Activated gamma-delta T cell treated with anti-CD3 and anti-CD28 coated beads, Interleukin-2, amount 50 U/mL, for 16 hours (primary cell): ENCODE measurements around the gene ADGRF3.
"Not testable (repeated sequence)": the region's sequence is repeated elsewhere in the genome, so short reads cannot be mapped to it uniquely, and the experiment has no call there.

Source experiments
- DNase-seq: peaks from one replicate; pipeline ENCODE4 v3.0.0-alpha.2; 2020; ENCODE audit warnings: low read depth

ADGRF3 gene

DNA sequence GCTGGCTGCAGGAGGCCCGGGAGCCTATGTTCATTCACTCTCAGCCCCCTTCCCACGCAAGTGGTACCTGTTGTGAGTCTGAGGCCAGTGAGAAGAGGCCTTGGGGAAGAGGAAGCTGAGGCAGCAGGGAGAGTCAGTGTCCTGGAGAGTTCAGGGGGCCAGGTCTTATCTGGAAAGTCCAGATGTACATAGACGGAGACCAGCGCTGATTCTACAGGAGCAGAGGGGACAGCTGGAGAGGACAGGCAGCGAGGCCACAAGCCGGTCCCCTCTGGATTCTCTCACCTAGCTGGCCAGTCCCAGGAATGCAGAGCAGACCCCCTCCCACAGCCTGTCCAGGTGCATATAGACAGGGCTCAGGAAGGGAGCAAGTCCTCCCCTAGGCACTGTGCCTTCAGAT is 29.7 kb downstream of the ADGRF3 start:
- DNase-seq = no peak

DNA sequence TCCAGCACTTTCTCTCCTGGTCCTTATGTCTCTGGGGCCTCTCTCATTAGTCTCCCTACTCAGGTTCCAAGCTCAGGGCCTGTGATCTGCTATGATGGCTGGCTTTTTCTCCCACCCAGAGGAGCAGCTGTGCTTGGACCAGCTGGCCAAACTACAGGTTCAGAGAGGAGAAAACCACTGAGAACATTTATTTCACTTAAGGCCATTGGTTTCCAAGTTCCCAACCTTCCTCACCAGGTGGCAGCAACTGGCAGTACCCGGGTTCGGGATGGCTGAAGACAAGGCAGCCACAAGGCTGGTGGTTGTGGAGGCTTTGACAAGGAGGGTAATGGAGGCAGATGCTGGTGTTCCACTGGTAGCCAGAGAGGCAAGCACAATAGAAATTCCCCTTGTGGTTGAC is 30.5 kb downstream of the ADGRF3 start:
- DNase-seq = no peak

DNA sequence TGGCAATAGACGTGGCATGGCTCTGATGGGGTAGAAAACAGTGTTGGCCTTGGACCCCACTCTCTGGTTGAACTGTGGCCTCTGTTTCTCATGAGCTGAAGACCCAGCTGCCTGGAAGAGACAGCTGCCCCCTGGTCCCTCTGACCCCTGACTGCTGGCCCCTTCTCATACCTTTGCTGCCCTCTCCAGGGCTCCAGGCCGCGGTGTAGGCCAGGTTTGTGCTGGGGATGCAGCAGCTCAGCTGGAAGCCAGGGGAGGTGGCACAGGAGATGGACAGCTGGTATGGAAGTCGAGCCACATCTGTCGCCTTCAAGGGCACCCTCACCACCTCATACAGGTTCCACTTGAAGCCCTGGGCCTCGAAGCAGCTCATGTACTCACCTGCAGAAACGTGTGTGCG is 32.3 kb downstream of the ADGRF3 start:
- no peak for DNase-seq

DNA sequence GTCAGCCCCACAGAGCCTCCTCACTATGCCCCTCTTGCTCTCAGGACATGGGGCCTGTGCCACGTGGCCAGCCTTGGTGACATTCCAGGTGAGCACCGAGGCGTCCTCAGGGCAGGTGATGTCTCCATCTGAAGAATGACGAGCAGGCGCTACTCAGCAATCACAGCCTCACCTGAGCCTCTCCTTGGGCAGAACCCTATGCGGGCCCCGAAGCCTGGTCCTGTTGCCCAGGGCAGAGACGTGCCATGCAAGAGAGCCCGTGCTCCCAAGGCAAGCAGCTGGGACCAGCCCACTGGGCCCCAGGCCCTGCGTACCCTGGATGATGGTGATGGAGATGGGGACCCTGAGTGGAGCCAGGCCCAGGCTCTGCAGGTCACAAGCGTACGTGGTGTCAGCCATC is 33.1 kb downstream of the ADGRF3 start:
- DNase-seq = no peak

DNA sequence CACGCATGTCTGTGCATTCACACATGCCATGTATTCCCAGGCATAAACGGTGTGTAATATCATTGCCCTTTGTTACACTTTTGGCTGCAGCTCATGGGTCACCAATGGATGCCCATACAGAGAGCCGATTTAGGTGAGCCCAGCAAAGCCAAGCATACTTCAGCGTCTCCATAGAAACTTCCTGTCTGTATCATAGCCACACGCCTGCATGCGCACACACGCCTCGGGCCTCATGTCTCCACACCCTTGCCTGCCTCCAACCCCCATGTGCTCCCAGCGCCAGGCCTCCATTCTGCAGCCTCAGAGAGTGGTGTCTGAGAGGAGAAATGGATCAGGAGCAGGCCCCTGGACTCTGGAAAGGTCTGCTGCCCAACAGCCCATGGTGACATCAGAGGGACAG is 34.1 kb downstream of the ADGRF3 start:
- no peak for DNase-seq

DNA sequence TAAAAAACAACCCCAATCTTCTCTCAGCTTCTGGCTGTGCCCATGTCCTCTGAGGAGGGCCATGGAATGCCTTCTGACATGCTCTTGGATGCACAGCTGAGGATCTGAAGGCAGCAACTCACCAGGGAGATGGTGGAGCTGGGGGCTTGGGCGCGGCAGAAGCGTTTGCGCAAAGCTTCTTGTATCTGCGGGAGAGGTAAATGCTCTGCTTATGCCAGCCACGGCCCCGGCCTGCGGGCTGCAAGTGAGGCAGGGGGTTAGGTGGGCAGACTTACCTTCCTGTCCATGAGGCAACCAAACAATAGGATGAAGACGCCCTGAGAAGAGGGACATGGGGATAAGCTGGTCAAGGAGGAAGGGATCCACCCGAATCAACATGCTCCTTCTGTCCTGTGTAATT is 36.7 kb downstream of the ADGRF3 start:
- DNase-seq = no peak

DNA sequence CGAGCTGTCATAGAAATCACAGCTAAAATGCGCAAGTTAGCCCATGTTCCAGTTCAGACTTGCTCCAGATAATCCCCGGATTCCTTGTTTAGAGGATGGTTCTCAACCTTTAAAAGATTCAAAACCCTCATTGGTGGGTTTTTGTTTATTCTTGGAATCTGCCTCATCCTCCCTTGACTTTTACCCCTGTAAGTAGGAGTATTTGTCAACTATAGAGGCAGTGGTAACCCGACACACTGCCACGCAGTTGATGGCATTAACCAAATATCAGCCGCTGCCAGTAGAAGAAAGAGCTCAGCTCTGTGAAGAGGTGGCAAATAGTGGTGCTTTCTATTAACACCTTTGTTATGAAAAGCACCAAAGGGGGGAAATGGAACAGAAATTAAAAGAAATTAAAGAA is 41.0 kb downstream of the ADGRF3 start:
- no peak for DNase-seq

DNA sequence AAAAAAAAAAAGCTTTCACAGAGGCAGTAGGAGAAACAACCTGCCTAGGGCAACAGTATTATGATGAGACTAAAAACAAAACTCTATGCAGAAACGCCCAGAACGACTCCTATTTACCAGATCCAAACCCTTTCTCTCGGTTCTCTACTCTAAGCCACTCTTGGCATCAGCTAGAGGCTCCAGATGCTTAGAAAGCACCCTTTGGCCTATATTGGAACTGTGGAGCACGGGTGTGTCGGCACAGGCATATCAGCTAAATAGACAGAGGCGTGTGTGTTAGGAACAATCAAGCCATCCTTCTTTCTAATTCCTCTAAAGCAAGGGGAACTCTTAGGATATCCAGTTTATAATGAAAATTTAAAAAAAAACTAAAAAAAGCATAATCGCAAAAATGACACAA is 41.5 kb downstream of the ADGRF3 start:
- not testable (repeated sequence) for DNase-seq

DNA sequence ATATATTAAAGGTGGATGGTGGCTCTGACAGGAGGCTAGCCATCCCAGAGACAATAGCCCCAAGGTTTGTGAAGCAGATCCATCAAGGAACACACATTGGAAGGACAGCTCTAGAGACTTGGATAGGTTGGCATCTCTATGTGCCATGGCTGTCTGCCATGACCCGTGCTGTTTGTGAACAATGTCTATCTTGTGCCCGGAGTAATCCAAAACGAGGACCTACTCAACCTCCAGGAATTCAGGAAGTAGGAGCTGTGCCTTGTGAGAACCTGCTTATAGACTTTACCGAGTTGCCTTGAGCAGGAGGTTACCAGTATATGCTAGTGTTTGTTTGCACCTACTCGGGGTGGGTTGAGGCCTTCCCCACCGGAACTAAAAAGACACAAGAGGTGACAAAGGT is 43.7 kb downstream of the ADGRF3 start:
- DNase-seq = no peak

DNA sequence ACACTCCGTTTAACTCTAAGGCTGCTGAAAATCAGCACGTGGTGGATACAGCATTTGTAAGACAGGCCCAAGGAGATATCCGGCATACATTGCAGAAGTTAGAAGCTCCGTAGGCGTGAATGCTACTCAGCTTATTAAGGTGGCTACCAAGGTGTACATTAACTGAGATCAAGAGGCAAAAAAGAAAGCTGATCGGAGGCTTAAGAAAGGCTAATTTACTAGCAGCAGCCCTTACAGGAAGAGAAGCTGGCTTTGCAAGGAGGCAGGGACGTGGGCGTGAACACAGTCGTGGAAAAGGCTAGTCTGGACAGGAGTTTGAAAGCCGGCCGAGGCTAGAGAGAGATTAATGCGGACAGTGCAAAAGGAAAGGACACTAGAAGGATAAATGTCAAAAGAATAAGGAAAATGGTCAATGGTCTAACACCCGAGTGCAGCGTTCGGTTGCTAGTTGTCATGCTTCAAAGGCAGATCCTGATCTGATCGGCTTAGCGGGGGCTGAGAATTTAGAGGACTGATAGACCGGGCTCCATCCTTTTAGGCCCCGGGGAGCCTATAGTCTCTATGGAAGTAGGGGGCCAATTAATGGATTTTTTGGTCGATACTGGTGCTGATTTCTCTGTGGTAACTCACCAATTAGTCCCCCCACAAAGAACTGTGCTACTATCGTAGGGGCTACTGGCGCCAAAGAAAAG is 46.2 kb downstream of the ADGRF3 start:
- DNase-seq = no peak

DNA sequence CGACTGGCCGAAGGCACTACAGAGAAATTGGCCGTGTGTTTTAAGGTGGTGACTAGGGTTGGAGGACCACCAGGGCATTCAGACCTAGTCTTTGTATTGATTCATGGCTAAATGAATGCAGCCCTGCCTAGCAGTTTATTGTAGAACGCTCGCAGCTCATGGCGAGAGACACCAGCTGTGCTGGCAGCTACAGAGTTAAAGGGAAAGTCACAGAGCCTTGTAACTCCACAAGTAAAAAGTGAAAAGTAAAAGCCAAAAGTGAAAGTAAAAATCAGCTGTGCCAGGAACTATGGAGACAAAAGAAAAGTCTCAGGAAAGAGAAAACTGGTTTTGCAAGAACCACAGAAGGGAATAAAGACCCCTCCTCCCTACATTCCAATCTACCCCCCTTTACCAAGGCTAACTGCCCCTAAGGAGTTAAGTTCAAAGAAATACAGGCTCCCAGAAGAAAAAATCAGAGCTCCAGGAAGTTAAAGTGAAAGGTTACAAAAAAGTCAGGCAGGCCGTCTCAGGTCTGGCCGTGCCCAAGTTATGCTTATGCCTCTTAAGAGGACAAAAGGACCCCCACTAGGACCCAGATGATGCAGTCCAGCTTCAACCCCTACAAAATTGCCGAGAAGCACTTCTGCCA is 47.0 kb downstream of the ADGRF3 start:
- no peak for DNase-seq

DNA sequence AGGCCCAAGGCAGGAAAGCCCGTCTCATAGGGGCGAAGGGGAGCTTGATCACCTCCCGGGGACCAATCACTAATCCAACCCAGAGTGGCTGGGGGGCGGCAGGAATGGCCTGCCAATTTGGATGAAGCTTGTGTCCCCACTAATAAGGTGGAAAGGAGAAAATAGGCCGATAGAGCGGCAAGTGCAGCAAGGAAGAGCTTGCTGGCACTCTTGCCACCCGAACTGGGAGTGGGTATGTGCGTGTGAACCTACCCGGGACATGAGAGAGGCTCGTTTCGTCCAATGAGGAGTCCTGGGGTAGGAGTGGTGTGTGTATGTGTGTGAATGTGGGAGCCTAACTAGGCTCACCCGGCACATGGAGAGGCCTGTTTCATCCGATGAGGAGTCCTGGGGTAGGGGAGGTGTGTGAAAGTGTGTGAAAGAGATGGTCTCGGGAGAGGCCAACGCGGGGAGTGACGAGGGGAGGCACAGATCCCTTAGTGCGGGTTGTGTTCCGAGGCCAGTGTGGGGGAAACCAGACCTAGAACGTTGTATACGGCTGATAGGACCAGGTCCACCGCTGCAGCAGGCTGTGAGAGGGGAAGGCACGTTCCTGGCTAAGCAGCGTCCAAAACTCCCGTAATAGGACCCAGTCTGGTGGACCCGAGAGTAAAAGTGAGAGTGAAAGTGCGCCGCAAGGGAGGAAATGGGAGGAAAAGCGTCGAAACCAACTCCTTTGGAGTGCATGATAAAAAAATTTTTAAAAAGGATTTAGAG is 47.8 kb downstream of the ADGRF3 start:
- DNase-seq = no peak

DNA sequence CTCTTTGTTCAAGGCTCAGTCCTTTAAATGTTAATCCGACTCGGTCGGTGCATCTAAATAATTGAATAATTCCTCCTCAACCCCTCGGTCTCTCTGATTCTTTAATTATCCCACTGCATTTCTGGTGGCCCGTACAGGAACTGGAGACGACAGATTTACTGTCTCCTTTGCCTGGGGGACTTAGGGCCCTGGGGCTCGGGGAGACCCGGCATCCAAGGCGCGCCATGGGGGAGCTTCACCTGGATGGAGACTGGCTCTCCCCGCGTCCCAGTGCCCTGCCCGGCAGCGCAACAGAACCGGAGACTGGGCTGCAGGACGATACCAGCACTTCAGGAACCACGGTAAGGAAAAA is 48.3 kb downstream of the ADGRF3 start:
- DNase-seq = no peak

DNA sequence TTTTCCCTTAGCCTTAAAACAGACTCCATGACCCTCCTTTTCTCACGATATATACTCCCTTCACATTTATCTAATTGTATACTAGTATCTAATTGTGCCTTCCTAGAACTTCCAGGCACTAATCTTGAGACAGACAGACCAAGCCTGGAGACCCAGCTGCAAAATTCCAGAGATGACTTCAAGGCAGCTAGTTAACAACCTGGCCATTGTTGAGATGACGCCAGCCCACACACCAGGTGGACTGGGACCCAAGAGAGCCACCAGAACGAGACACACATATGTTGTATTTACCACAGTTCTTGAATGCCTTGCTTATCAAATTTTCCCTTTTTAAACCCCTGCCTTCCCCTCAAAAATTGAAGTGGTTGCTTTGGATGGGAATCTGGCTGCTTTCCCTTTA is 49.5 kb downstream of the ADGRF3 start:
- DNase-seq = no peak

DNA sequence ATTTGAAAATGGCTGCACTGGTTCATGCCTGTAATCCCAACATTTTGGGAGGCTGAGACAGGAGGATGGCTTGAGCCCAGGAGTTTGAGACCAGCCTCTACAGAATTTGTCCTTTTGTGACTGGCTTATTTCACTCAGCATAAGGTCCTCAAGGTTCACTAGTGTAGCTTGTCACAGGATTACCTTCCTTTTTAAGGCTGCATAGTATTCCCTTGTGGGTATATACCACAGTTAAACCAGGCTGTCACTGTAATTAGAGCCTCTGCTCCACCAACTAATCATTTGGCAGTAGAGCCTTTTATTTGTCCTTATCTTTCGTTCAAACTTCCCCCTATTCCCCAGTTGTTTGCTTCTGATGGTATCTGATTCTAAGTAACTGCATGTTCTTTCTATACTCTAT is 51.1 kb downstream of the ADGRF3 start:
- no peak for DNase-seq

DNA sequence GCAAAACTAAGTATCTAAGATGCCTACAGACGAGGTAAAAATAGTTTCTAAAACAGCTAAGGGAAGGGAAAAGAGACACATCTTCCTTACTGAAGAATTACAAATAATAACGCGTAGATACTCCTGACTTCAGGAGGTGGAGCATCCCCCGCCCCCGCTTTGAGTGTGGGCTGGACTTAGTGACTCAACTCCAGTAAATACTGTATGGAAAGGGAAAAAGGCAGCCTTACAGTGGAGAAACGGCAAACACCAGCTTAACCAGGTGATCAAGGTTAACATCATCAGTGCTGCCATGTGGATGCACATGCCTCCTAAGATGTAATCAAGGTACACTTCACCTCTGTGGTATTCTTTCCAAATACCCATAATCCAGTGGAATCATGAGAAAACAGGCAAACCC is 53.9 kb downstream of the ADGRF3 start:
- DNase-seq = no peak

DNA sequence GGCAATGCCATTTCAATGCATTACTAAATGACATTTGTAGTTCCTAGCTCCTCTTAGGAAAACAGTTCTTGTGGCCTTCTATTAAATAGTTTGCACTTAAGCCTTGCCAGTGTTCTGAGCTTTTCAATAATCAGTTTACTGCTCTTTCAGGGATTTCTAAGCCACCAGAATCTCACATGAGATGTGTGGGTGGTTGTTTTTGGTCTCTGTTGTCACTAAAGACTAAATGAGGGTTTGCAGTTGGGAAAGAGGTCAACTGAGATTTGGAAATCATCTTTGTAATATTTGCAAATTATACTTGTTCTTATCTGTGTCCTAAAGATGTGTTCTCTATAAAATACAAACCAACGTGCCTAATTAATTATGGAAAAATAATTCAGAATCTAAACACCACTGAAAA is 56.6 kb downstream of the ADGRF3 start:
- no peak for DNase-seq

DNA sequence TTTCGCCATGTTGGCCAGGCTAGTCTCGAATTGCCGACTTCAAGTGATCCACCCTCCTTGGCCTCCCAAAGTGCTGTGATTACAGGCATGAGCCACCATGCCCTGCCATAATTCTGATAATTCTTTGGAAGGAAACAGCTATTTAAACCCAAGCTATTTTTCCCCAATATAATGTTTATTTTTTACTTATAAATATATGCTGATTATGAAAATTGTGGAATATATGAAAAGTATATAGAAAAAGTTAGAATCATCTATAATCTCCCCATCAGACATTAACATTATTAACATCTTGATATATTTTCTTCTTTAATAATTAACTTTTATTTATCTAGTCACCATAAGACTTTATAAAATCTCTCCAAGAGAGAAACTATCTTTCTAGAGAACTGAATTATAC is 60.7 kb downstream of the ADGRF3 start:
- no peak for DNase-seq

DNA sequence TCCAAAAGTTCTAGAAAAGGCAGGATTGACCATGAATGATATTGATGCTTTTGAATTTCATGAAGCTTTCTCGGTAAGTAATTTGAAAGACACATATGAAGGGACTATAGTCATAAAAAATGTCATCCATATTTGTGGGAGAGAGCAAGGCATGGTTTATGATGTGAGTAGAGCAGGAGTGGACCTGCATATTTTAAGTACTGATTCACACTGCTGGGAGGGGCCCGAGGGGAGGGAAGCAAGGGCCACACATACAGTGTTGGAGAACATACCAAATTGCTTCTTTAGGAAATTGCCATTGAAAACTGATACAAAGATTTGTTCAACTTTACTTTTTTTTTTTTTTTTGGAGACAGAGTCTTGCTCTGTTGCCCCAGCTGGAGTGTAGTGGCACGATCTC is 62.5 kb downstream of the ADGRF3 start:
- DNase-seq = no peak

DNA sequence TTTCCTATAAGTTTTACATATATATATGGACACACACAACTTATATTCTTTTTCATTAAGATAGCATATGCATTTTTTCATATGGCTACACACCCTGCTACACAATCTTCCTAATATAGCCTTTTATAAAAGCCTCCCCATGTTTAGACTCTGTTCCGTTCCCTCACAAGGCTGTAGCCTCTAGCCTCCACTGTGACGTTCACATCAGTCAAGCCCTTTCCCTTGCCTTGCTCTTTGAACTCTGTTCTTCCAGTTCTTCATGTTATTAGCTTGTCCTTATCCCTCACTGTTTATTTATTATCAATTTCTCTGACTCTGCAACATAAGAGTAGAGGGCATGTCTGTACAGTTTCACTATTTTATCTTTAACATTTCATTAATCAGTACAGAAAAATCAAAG is 63.0 kb downstream of the ADGRF3 start:
- no peak for DNase-seq

DNA sequence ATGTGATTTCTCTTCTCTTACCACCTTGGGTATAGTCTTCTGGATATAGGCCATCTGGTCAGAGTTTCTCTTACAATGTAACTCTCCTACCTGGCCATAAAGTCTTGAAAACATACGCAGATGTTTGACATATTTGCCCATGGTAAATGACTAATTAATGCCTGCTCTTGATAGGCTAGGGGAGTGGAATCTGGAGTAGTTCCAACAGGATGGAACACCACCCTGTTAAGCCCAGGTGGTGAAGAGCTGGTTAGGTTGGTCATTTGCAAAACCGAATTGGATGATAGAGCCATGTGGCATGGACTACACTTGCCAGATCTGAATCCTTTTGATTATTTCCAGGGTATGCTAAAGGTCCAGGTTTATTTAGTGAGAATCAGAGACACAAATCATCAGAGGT is 65.4 kb downstream of the ADGRF3 start:
- no peak for DNase-seq

DNA sequence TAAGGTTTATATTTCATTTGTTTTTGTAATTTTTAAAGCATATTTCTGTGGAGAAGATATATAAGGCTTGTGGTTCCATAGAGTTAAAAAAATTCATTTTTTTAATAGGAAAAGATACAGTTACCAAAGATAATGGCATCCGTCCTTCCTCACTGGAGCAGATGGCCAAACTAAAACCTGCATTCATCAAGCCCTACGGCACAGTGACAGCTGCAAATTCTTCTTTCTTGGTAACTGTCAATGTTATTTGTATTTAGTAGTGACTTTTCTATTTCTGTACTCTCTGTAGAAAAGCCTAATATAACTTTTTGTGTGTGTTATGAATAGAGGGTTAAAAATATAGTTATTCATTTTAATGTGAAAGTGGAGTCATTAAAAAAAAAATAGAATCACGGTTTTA is 66.7 kb downstream of the ADGRF3 start:
- no peak for DNase-seq

DNA sequence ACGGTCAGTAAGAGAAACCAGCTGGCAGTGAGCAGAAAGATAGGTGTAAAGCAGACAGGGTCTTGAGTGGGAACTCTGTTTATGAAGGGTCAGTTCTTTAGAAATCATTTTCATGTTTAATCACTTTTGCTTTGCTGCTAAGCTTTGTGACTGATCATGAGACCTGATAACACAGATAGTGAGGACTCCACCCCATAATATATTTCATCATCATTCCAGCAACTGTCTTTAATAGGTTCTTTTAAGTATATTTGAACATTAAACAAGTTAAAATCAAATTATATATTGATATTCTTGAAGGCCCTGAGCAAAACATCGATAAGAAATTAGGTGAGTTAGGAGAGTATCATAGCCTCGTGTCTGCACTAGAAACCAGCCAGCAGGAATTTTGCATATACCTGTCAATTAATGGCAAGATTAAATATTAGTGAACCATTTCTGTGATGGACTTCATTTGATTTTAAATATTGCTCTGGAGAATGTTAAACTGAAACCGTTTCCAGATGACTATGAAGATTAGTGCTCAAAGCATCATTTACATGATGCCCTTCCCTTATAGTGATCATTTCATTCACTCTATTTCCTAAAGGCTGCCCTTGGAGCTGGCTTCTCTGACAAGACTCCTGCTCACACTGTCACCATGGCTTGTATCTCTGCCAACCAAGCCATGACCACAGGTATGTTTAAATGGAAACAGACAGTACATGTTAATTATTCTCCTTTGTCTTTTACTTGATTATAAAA is 69.9 kb downstream of the ADGRF3 start:
- DNase-seq = no peak
